RWPE1 (cell line): ENCODE measurements around the gene PRR33.

Experiments used
- CTCF ChIA-PET: fragments of 350-600 bp; sonication (Branson Sonifier 250); formaldehyde crosslinking; extraction: SDS; loops from one replicate; lab custom pipeline; 2021; lab: Yijun Ruan, JAX
- POLR2A ChIA-PET: fragments of 400-600 bp; formaldehyde crosslinking; extraction: SDS; loops from one replicate; lab custom pipeline; 2020; ENCODE audit warnings: antibody characterized with exemption; ENCODE audit not compliant: low non-redundant PET; lab: Yijun Ruan, JAX
- DNase-seq: peaks from one replicate; pipeline ENCODE4 v3.0.0; 2012; ENCODE audit warnings: low spot score
- H3K27ac ChIP-seq: fragments of 450-650 bp; 2 replicates; pipeline ENCODE4 v1.5.1; 2017
- CTCF ChIP-seq: fragments of 450-650 bp; conservative IDR thresholded peaks from 2 replicates; pipeline ENCODE4 v1.5.1; 2017; ENCODE audit warnings: low read depth, mild to moderate bottlenecking

PRR33 gene

GRCh38 chr11:1916132-1916985, 24.7 kb upstream of the PRR33 start:
- ChIA-PET CTCF (interaction anchor here (1.7 to 2.4 kb wide), 2 partner anchors 33 to 82 kb away, joined by 5 to 11 read pairs; partner anchors contain the start of gene SYT8), POLR2A (no interaction called here)
- DNase-seq, result no peak
- H3K27ac ChIP-seq, result peak overlapping the region; percentile 76
- TF ChIP-seq CTCF, result no peak

- peak overlapping the region; percentile 76 for H3K27ac ChIP-seq
Measured at GRCh38 chr11:1915795-1916131, 24.1 kb upstream of the PRR33 start.

GRCh38 chr11:1913271-1914060, 21.8 kb upstream of the PRR33 start:
- no peak for TF ChIP-seq CTCF
- ChIA-PET POLR2A (no interaction called here), CTCF (interaction anchor here (0.6 to 0.7 kb wide), 3 partner anchors 24 to 661 kb away, joined by 3 to 10 read pairs (median 4); no protein-coding TSS in a partner anchor)
- no peak overlapping the region for H3K27ac ChIP-seq
- no peak for DNase-seq

More at GRCh38 chr11:1915795-1916131, 24.1 kb upstream of the PRR33 start:
- POLR2A ChIA-PET, result no interaction called here
- CTCF ChIA-PET, result no interaction called here
- no peak for DNase-seq
- no peak for TF ChIP-seq CTCF

- no peak for DNase-seq
Measured at GRCh38 chr11:1912289-1912878, 20.7 kb upstream of the PRR33 start.

GRCh38 chr11:1909524-1909923, 17.8 kb upstream of the PRR33 start:
- H3K27ac ChIP-seq, result no peak overlapping the region
- CTCF ChIA-PET, result no interaction called here

More at GRCh38 chr11:1912289-1912878, 20.7 kb upstream of the PRR33 start:
- CTCF ChIA-PET, result interaction anchor here (0.7 kb wide), 3 partner anchors 25 to 662 kb away, joined by 3 to 10 read pairs (median 3); no protein-coding TSS in a partner anchor
- POLR2A ChIA-PET, result no interaction called here
- no peak for TF ChIP-seq CTCF
- no peak overlapping the region for H3K27ac ChIP-seq

More at GRCh38 chr11:1909524-1909923, 17.8 kb upstream of the PRR33 start:
- DNase-seq, result no peak
- POLR2A ChIA-PET, result no interaction called here
- no peak for TF ChIP-seq CTCF
